Measurements from ENCODE around the gene NME1.

The NME1 gene

GRCh38 chr17:51191895-51192294, 38.5 kb downstream of the NME1 start:
- Histone ChIP-seq H3K27ac (ENCODE audit: low read length) (no peak overlapping the region), H3K9ac (ENCODE audit: low read length in 2 of 2) (no peak overlapping the region), H3K4me3 (ENCODE audit: low read length in 2 of 2) (no peak overlapping the region), H3K9me3 (ENCODE audit: control insufficient read depth in 2 of 2, low read length in 2 of 2) (no peaks in the 10 kb centered on the region), H3K27me3 (ENCODE audit: control insufficient read depth in 1 of 2, insufficient read depth in 2 of 2, low read length in 2 of 2) (no peaks in the 10 kb centered on the region), H3K36me3 (ENCODE audit: control insufficient read depth in 2 of 2, insufficient read depth in 2 of 2, low read length in 2 of 2) (peaks cover 33 to 35% of the 10 kb centered on the region in 2 donors), H3K4me1 (ENCODE audit: control insufficient read depth, insufficient read depth, low read length) (no peaks in the 10 kb centered on the region)

- H3K36me3 ChIP-seq (ENCODE audit: control insufficient read depth in 2 of 2, insufficient read depth in 2 of 2, low read length in 2 of 2): peaks cover 26 to 42% of the 10 kb centered on the region in 2 donors
Observed at GRCh38 chr17:51197754-51198153, 44.4 kb downstream of the NME1 start.

GRCh38 chr17:51200295-51200694, 46.9 kb downstream of the NME1 start:
- Histone ChIP-seq H3K27me3 (ENCODE audit: control insufficient read depth in 1 of 2, insufficient read depth in 2 of 2, low read length in 2 of 2) (no peaks in the 10 kb centered on the region), H3K9ac (ENCODE audit: low read length in 2 of 2) (no peak overlapping the region), H3K9me3 (ENCODE audit: control insufficient read depth in 2 of 2, low read length in 2 of 2) (no peaks in the 10 kb centered on the region), H3K4me1 (ENCODE audit: control insufficient read depth, insufficient read depth, low read length) (no peaks in the 10 kb centered on the region), H3K27ac (ENCODE audit: low read length) (no peak overlapping the region), H3K4me3 (ENCODE audit: low read length in 2 of 2) (no peak overlapping the region), H3K36me3 (ENCODE audit: control insufficient read depth in 2 of 2, insufficient read depth in 2 of 2, low read length in 2 of 2) (peaks cover 21 to 44% of the 10 kb centered on the region in 2 donors)

More at GRCh38 chr17:51197754-51198153, 44.4 kb downstream of the NME1 start:
- Histone ChIP-seq H3K27ac (ENCODE audit: low read length) (no peak overlapping the region), H3K27me3 (ENCODE audit: control insufficient read depth in 1 of 2, insufficient read depth in 2 of 2, low read length in 2 of 2) (no peaks in the 10 kb centered on the region), H3K9ac (ENCODE audit: low read length in 2 of 2) (no peak overlapping the region), H3K4me3 (ENCODE audit: low read length in 2 of 2) (no peak overlapping the region), H3K4me1 (ENCODE audit: control insufficient read depth, insufficient read depth, low read length) (no peaks in the 10 kb centered on the region), H3K9me3 (ENCODE audit: control insufficient read depth in 2 of 2, low read length in 2 of 2) (no peaks in the 10 kb centered on the region)

DNA sequence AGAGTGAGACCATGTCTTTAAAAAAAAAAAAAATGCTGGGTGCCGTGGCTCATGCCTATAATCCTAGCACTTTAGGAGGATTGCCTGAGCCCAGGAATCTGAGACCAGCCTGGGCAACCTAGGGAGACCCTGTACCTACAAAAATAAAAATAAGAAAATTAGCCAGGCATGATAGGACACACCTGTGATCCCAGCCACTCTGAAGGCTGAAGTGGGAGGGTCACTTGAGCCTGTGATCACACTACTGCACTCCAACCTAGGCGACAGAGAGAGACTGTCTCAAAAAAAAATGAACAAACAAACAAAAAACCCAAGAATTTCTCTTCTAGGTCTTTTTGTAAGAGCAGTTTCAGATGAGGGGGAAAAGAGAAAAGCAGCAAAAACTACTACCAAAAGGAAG, 47.5 kb downstream of the NME1 start:
- H3K9ac ChIP-seq (ENCODE audit: low read length in 2 of 2): no peak overlapping the region
- H3K9me3 ChIP-seq (ENCODE audit: control insufficient read depth in 2 of 2, low read length in 2 of 2): no peaks in the 10 kb centered on the region
- no peak overlapping the region for H3K4me3 ChIP-seq (ENCODE audit: low read length in 2 of 2)
- H3K27me3 ChIP-seq (ENCODE audit: control insufficient read depth in 1 of 2, insufficient read depth in 2 of 2, low read length in 2 of 2): no peaks in the 10 kb centered on the region
- peaks cover 17 to 44% of the 10 kb centered on the region in 2 donors for H3K36me3 ChIP-seq (ENCODE audit: control insufficient read depth in 2 of 2, insufficient read depth in 2 of 2, low read length in 2 of 2)
- H3K4me1 ChIP-seq (ENCODE audit: control insufficient read depth, insufficient read depth, low read length): no peaks in the 10 kb centered on the region
- H3K27ac ChIP-seq (ENCODE audit: low read length): no peak overlapping the region

DNA sequence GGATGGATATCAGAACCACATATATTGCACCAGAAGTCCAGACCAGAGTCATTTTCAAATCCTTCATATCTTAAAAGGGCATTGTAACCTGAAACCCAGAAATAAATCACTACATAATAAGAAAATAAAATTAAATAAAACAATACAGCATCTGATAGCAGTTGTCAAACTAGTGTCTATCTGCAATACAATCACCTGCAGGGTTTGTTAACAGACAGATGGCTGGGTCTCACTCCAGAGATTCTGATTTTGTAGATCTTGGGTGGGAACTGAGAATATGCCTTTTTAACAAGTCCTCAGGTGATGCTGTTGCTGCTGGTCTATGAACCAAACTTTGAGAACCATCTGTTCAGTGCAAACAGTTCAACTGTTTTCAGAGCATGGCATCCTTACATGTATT, 50.5 kb downstream of the NME1 start:
- Histone ChIP-seq H3K36me3 (ENCODE audit: control insufficient read depth in 2 of 2, insufficient read depth in 2 of 2, low read length in 2 of 2) (peaks cover 20 to 45% of the 10 kb centered on the region in 2 donors), H3K9ac (ENCODE audit: low read length in 2 of 2) (no peak overlapping the region)

More for the DNA sequence above, 50.5 kb downstream of the NME1 start:
- Histone ChIP-seq H3K9me3 (ENCODE audit: control insufficient read depth in 2 of 2, low read length in 2 of 2) (no peaks in the 10 kb centered on the region), H3K4me3 (ENCODE audit: low read length in 2 of 2) (no peak overlapping the region), H3K4me1 (ENCODE audit: control insufficient read depth, insufficient read depth, low read length) (no peaks in the 10 kb centered on the region), H3K27ac (ENCODE audit: low read length) (no peak overlapping the region), H3K27me3 (ENCODE audit: control insufficient read depth in 1 of 2, insufficient read depth in 2 of 2, low read length in 2 of 2) (no peaks in the 10 kb centered on the region)
